SK-N-SH (cell line): ENCODE measurements around the gene ISM1.

Experiments
- TAF1 ChIP-seq: IDR thresholded peaks from 2 replicates; pipeline ENCODE4 v1.6.1; 2012; ENCODE audit warnings: low read depth, mild to moderate bottlenecking, low read length, moderate library complexity, borderline replicate concordance
- TF ChIP-seq, protein P1 (sequence below): fragments of 200-600 bp; sonication (generic); IDR thresholded peaks from 2 replicates; pipeline ENCODE4 v1.6.1; 2017; ENCODE audit warnings: antibody characterized with exemption, mild to moderate bottlenecking, moderate library complexity
- TF ChIP-seq, protein P2 (sequence below): IDR thresholded peaks from 2 replicates; pipeline ENCODE4; 2012

DNA sequence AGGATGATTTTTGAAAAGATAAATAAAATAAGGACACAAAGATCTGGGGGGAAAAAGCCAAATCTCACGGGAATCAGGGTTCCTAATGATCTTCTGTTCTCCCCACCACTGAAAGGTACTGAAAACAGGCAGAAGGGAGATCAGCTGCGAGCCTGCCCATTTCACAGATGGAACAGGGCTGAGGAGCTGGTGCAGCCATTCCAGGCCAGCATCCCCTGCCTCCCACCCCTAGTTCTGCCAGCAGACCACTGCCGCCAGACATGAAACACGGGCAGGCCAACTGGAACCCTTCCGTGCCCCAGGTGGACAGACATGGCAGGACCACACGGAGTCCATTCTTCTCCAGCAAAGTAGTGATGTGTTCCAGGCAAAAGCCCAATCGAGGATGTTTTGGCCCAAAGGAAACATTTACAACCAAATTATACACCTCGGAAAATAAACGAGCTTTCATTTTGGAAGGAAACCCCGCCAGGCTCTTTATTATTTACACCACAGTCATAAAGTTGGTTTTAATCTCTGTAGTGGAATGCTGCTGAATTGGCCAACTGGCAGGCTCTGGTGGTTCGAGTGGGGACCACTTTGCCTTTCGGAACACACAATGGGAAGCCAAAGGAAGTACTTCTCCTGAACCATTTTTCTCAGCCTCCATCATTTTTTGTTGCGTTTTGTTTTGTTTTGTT, 28.2 kb downstream of the ISM1 start:
- TF ChIP-seq TAF1 = no peak
- TF ChIP-seq, protein P1, sequence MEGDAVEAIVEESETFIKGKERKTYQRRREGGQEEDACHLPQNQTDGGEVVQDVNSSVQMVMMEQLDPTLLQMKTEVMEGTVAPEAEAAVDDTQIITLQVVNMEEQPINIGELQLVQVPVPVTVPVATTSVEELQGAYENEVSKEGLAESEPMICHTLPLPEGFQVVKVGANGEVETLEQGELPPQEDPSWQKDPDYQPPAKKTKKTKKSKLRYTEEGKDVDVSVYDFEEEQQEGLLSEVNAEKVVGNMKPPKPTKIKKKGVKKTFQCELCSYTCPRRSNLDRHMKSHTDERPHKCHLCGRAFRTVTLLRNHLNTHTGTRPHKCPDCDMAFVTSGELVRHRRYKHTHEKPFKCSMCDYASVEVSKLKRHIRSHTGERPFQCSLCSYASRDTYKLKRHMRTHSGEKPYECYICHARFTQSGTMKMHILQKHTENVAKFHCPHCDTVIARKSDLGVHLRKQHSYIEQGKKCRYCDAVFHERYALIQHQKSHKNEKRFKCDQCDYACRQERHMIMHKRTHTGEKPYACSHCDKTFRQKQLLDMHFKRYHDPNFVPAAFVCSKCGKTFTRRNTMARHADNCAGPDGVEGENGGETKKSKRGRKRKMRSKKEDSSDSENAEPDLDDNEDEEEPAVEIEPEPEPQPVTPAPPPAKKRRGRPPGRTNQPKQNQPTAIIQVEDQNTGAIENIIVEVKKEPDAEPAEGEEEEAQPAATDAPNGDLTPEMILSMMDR = no peak
- TF ChIP-seq, protein P2, sequence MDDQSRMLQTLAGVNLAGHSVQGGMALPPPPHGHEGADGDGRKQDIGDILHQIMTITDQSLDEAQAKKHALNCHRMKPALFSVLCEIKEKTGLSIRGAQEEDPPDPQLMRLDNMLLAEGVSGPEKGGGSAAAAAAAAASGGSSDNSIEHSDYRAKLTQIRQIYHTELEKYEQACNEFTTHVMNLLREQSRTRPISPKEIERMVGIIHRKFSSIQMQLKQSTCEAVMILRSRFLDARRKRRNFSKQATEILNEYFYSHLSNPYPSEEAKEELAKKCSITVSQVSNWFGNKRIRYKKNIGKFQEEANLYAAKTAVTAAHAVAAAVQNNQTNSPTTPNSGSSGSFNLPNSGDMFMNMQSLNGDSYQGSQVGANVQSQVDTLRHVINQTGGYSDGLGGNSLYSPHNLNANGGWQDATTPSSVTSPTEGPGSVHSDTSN = no peak
